Bone marrow (tissue), 2 donors: ENCODE measurements around the gene EXOC1L.

Experiments
- DNase-seq, 2 donors: peaks; one replicate each; lab custom pipeline; 2025; lab: John Stamatoyannopoulos, UW

Gene EXOC1L

GRCh38 chr4:55819634-55820033 is at the start of gene EXOC1L:
EXOC1L (plus strand) TSS chr4:55819790; CDS start chr4:55820027, 237 bp downstream.
- no peak for DNase-seq

- no peak for DNase-seq
Measured at GRCh38 chr4:55770662-55771061, 48.9 kb upstream of the EXOC1L start.

- no peak for DNase-seq
Measured at GRCh38 chr4:55781341-55781740, 38.2 kb upstream of the EXOC1L start.

- no peak for DNase-seq
Measured at GRCh38 chr4:55781812-55782211, 37.8 kb upstream of the EXOC1L start.

GRCh38 chr4:55783584-55783983 is 36.0 kb upstream of the EXOC1L start:
- DNase-seq = no peak

- no peak for DNase-seq
Measured at GRCh38 chr4:55784747-55785146, 34.8 kb upstream of the EXOC1L start.

GRCh38 chr4:55791666-55792065 is 27.9 kb upstream of the EXOC1L start:
- DNase-seq = no peak

- DNase-seq = no peak
Measured at GRCh38 chr4:55793479-55793878, 26.1 kb upstream of the EXOC1L start.

- DNase-seq = no peak
Measured at GRCh38 chr4:55794053-55794452, 25.5 kb upstream of the EXOC1L start.

- DNase-seq = no peak
Measured at GRCh38 chr4:55795341-55795740, 24.2 kb upstream of the EXOC1L start.

- DNase-seq = no peak
Measured at GRCh38 chr4:55801498-55801897, 18.1 kb upstream of the EXOC1L start.

- no peak for DNase-seq
Measured at GRCh38 chr4:55807556-55807955, 12.0 kb upstream of the EXOC1L start.

GRCh38 chr4:55808186-55808585 is 11.4 kb upstream of the EXOC1L start:
- DNase-seq = no peak

GRCh38 chr4:55808632-55809031 is 11.0 kb upstream of the EXOC1L start:
- DNase-seq = no peak

- no peak for DNase-seq
Measured at GRCh38 chr4:55817691-55818090, 1.9 kb upstream of the EXOC1L start.

- no peak for DNase-seq
Measured at GRCh38 chr4:55820279-55820678, 689 bp downstream of the EXOC1L start.

- no peak for DNase-seq
Measured at GRCh38 chr4:55822329-55822728, 2.7 kb downstream of the EXOC1L start.

- DNase-seq = no peak
Measured at GRCh38 chr4:55824865-55825264, 5.3 kb downstream of the EXOC1L start.

GRCh38 chr4:55826986-55827385 is 7.4 kb downstream of the EXOC1L start:
- DNase-seq = no peak

- no peak for DNase-seq
Measured at GRCh38 chr4:55827582-55827981, 8.0 kb downstream of the EXOC1L start.

- DNase-seq = no peak
Measured at GRCh38 chr4:55830048-55830447, 10.5 kb downstream of the EXOC1L start.

- DNase-seq = no peak
Measured at GRCh38 chr4:55830716-55831115, 11.1 kb downstream of the EXOC1L start.

- no peak for DNase-seq
Measured at GRCh38 chr4:55834086-55834795, 14.7 kb downstream of the EXOC1L start.

- DNase-seq = no peak
Measured at GRCh38 chr4:55837903-55838302, 18.3 kb downstream of the EXOC1L start.
